D721Med (cell line): ENCODE results near the gene CTPS1.

Experiments
- DNase-seq: peaks from one replicate; pipeline ENCODE4 v3.0.0; 2011; ENCODE audit warnings: low spot score; ENCODE audit not compliant: insufficient read length
- FAIRE-seq: peaks from 2 replicates; lab custom pipeline; 2011; peaks lifted over from hg19 to GRCh38; lab: Jason Lieb, UNC
- TF ChIP-seq, protein P1 (sequence below): IDR thresholded peaks from 2 replicates; pipeline ENCODE4 v1.5.1; 2012; ENCODE audit warnings: mild to moderate bottlenecking, control low read depth; ENCODE audit not compliant: insufficient read depth; ENCODE audit errors: missing control alignments

CTPS1 gene

DNA sequence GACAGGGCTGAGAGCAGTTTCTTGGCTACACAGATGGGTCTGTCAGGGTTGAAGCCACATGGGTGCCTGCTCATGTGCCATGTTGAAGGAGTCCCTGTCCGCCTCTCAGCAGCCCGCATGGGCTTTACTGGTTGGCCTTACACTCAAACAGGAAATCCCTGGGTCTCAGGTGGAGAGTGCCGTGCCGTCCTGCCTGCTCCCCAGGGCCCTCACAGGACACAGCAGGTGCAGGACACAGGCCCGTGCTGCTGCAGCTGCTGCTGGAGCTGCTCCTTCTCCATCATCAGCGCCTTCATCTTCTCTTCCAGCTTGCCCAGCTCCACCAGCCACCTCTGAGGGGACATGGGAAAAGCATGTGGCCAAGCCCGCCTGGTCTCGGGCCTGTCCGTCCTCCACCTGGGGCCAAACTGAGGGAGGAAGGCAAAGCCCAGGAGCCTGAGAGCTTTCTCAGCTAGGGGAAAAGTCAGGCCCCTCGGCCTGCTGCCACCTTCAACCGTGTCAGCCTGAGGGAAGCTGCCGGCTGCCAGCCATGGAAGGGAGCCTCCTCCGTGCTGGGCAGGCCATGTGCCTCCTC lies 36.5 kb downstream of the CTPS1 start:
- TF ChIP-seq, protein P1, sequence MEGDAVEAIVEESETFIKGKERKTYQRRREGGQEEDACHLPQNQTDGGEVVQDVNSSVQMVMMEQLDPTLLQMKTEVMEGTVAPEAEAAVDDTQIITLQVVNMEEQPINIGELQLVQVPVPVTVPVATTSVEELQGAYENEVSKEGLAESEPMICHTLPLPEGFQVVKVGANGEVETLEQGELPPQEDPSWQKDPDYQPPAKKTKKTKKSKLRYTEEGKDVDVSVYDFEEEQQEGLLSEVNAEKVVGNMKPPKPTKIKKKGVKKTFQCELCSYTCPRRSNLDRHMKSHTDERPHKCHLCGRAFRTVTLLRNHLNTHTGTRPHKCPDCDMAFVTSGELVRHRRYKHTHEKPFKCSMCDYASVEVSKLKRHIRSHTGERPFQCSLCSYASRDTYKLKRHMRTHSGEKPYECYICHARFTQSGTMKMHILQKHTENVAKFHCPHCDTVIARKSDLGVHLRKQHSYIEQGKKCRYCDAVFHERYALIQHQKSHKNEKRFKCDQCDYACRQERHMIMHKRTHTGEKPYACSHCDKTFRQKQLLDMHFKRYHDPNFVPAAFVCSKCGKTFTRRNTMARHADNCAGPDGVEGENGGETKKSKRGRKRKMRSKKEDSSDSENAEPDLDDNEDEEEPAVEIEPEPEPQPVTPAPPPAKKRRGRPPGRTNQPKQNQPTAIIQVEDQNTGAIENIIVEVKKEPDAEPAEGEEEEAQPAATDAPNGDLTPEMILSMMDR = no peak
- no peak for FAIRE-seq
- DNase-seq = no peak

GRCh38 chr1:41017141-41018017 lies 37.9 kb downstream of the CTPS1 start:
- TF ChIP-seq, protein P1 = no peak
- DNase-seq = no peak
- no peak for FAIRE-seq

- FAIRE-seq = no peak
- TF ChIP-seq, protein P1 = no peak
- no peak for DNase-seq
These were observed 38.5 kb downstream of the CTPS1 start for GRCh38 chr1:41018018-41018410.

DNA sequence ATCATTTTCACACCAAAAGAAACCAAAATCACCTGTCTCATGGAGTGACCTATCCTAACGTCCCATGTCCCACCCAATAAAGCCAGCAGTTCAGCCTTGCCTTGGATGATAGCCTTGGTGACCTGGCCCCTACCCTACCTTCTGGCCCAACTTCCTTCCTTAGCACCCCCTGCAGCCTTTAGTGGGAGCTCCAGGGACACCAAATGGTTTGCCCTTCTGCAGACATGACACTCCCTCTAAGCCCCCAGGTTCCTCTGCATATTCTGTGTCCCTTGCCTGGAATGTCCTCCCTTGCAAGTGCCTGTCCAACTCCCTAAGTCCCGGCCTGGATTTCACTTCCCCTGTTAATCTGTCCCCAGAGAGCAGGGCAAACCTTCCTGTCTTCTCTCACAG lies 39.9 kb downstream of the CTPS1 start:
- FAIRE-seq (no peak), DNase-seq (no peak)
- TF ChIP-seq, protein P1 = no peak

GRCh38 chr1:41020109-41020576 lies 40.6 kb downstream of the CTPS1 start:
- FAIRE-seq (no peak), DNase-seq (no peak)
- TF ChIP-seq, protein P1 = no peak

DNA sequence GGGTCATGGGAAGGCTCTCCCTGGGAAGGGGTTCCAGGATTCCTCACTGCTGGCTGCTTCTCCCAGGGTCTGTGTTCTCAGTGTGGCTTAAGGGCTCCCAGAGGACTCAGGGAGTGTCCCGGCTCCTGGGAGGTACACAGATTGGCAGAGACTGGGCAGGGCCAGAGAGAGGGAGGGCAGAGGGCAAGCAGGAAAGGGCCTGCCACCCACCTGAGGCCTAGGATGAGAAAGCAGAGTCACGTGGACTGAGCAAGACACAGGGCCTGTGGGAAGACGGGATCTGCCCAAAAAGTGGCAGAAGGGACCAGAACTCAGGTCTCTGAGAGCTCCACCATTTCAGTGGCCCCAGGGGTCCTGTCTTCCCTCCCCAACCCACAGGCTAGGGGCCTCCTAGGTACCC lies 41.2 kb downstream of the CTPS1 start:
- TF ChIP-seq, protein P1 = no peak
- DNase-seq (no peak), FAIRE-seq (no peak)
